ENCODE results near the gene LEFTY2. TPM values are rescaled to one million over a fixed set of nuclear protein-coding genes. Genes with fewer than 3 reads are reported as not detected.
A peak's percentile ranks its signal among the peaks of the same experiment; 100 is the strongest.
"Not testable (repeated sequence)": the region's sequence is repeated elsewhere in the genome, so short reads cannot be mapped to it uniquely, and the experiment has no call there.

Gene LEFTY2
- total and polyA plus RNA-seq, 7 donors, result 0.03 to 1.2 (median 0.13) TPM; not detected in 2

DNA sequence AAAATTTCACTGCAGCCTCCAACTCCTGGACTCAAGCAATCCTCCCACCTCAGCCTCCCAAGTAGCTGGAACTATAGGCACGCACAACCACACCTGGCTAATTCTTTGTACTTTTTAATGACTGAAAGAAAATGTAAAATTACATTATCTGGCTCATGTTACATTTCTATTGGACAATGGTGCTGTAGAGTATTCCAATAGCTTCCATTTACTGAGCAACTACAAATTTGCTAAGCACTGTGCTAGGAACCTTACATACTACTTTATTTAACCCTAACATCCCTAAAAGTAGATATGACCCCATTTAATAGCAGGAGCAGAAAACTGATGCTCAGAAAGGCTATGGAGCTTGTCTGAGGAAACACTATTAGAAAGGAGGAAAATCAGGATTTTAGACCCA lies 38.4 kb upstream of the LEFTY2 start:
- Histone ChIP-seq H3K36me3 (ENCODE audit: insufficient read depth in 1 of 2, low read depth in 1 of 2) (peaks cover 5 to 54% of the 10 kb centered on the region in 2 donors), H3K9me3 (no peaks in the 10 kb centered on the region), H3K4me1 (peaks cover 16% of the 10 kb centered on the region), H3K4me3 (no peak overlapping the region), H3K27ac (peak overlapping the region; percentile 70), H3K27me3 (ENCODE audit: insufficient read depth in 3 of 3, low read length in 2 of 3) (no peaks in the 10 kb centered on the region)
- no peak for ATAC-seq
- no peak for DNase-seq
- intact Hi-C loops (cut with DNase I), result loop anchor here (5.0 to 10.0 kb wide), 5 partner anchors 67 to 662 kb away; partner anchors contain the start of gene SRP9 (in 1 of the 2)
- WGBS, 3 donors, result 94 to 98% (median 96%) methylated on average over 1 of the region's 1 CpG
- TF ChIP-seq, protein P1, sequence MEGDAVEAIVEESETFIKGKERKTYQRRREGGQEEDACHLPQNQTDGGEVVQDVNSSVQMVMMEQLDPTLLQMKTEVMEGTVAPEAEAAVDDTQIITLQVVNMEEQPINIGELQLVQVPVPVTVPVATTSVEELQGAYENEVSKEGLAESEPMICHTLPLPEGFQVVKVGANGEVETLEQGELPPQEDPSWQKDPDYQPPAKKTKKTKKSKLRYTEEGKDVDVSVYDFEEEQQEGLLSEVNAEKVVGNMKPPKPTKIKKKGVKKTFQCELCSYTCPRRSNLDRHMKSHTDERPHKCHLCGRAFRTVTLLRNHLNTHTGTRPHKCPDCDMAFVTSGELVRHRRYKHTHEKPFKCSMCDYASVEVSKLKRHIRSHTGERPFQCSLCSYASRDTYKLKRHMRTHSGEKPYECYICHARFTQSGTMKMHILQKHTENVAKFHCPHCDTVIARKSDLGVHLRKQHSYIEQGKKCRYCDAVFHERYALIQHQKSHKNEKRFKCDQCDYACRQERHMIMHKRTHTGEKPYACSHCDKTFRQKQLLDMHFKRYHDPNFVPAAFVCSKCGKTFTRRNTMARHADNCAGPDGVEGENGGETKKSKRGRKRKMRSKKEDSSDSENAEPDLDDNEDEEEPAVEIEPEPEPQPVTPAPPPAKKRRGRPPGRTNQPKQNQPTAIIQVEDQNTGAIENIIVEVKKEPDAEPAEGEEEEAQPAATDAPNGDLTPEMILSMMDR (IDR thresholded peaks at IDR 0.05), result no peak

DNA sequence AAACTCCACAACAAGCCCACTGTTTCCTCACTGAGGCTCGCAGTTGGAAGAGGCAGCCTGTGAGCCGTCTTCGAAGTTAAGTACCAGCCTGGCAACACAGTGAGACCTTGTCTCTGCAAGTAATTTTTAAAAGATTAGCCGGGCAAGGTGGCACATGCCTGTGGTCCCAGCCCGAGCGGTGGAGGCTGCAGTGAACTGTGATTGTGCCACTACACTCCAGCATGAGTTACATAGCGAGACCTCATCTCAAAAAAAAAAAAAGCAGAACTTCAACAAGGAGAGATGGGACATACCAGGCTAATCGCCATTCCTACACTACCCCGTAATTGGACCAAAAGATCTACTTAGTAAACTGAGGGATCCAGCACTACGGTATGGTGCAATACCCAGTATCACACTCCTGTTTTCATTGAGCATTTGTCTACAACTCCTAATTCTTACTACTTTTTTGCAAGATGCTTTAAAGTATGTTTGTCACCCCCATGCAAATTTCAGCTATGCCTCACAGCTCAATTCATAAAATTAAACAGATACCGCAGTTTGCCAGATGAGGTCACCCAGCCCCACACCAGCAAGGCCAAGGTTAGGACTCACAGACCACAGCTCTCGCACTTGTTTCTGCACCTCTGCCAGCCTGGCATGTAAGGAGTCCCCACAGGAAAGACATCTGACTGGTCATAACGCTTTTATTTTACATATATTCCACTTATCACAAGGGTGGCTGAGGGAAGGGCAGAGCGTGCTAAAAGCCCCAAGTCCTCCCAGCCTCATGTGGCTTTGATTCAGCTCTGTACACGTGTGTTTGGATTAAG lies 37.1 kb upstream of the LEFTY2 start:
- Histone ChIP-seq H3K4me1 (peaks cover 16% of the 10 kb centered on the region), H3K27me3 (ENCODE audit: insufficient read depth in 3 of 3, low read length in 2 of 3) (no peaks in the 10 kb centered on the region), H3K9me3 (no peaks in the 10 kb centered on the region), H3K4me3 (no peak overlapping the region), H3K36me3 (ENCODE audit: insufficient read depth in 1 of 2, low read depth in 1 of 2) (peaks cover 2 to 41% of the 10 kb centered on the region in 2 donors), H3K27ac (no peak overlapping the region)
- TF ChIP-seq, protein P1 (IDR thresholded peaks at IDR 0.05), result no peak
- 81 to 86% (median 81%) methylated on average over 15 of the region's 15 CpGs for WGBS, 3 donors
- intact Hi-C loops (cut with DNase I), result loop anchor here (2.0 to 10.0 kb wide), 6 partner anchors 66 to 661 kb away; partner anchors contain the start of gene SRP9 (in 1 of the 2)
- ATAC-seq (no peak), DNase-seq (peak in 1 of 2 donors; percentile 38)

DNA sequence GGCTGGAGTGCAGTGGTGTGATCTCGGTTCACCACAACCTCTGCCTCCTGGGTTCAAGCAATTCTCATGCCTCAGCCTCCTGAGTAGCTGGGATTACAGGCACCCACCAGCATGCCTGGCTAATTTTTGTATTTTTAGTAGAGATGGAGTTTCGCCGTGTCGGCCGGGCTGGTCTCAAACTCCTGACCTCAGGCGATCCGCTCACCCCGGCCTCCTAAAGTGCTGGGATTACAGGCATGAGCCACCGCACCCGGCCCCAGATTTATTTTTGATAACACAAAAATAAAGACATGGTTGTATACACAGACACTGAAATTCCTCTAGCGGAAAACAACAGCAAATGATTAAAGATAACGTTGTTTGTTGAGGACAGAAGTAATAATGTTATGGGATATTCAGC lies 34.1 kb upstream of the LEFTY2 start:
- 91 to 93% (median 93%) methylated on average over 12 of the region's 12 CpGs for WGBS, 3 donors
- H3K27ac ChIP-seq, result not testable (repeated sequence)

DNA sequence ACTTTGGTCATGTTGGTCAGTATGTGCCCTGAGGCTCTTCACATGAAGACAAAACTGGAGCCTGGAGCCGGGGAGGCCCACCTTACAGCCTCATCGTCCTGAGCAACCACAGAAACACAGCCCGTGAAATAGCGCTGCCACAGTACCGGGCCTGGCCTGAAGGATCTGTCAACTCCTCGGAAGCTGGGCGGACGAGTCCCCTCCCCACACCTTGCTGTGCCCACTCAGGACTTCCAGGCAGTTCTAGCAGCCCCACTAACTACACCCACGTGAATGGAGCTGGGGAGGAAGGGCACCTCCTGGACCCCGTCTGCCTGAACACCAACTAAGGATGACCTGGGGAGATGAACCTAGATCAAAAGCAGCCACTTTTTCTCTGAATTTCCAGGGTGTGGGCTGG lies 33.4 kb upstream of the LEFTY2 start:
- TF ChIP-seq, protein P1 (IDR thresholded peaks at IDR 0.05), result no peak
- no peaks in the 10 kb centered on the region for H3K27me3 ChIP-seq (ENCODE audit: insufficient read depth in 3 of 3, low read length in 2 of 3)
- H3K27ac ChIP-seq, result no peak overlapping the region
- intact Hi-C loops (cut with DNase I), result loop anchor here in 1 of 2 donors (10.0 kb wide), 2 partner anchors 100 to 200 kb away; partner anchors contain the start of gene SRP9
- ATAC-seq, result no peak
- no peaks in the 10 kb centered on the region for H3K9me3 ChIP-seq
- peaks cover under 1% of the 10 kb centered on the region for H3K4me1 ChIP-seq
- H3K36me3 ChIP-seq (ENCODE audit: insufficient read depth in 1 of 2, low read depth in 1 of 2), result peaks cover 0 to 6% of the 10 kb centered on the region in 2 donors
- no peak overlapping the region for H3K4me3 ChIP-seq
- 84 to 93% (median 90%) methylated on average over 9 to 10 of the region's 10 CpGs for WGBS, 3 donors
- DNase-seq, result peak in 1 of 2 donors; percentile 17

More for the DNA sequence above, 34.1 kb upstream of the LEFTY2 start:
- not testable (repeated sequence) for H3K9me3 ChIP-seq; H3K4me3 ChIP-seq; ATAC-seq; H3K4me1 ChIP-seq; H3K27me3 ChIP-seq (ENCODE audit: insufficient read depth in 3 of 3, low read length in 2 of 3)
- H3K36me3 ChIP-seq (ENCODE audit: insufficient read depth in 1 of 2, low read depth in 1 of 2), result peaks cover 0 to 11% of the 10 kb centered on the region in 2 donors
- DNase-seq, result peak in 1 of 2 donors; percentile 13
- intact Hi-C loops (cut with DNase I), result loop anchor here (5.0 to 10.0 kb wide), 5 partner anchors 63 to 658 kb away; partner anchors contain the start of gene SRP9 (in 1 of the 2)

DNA sequence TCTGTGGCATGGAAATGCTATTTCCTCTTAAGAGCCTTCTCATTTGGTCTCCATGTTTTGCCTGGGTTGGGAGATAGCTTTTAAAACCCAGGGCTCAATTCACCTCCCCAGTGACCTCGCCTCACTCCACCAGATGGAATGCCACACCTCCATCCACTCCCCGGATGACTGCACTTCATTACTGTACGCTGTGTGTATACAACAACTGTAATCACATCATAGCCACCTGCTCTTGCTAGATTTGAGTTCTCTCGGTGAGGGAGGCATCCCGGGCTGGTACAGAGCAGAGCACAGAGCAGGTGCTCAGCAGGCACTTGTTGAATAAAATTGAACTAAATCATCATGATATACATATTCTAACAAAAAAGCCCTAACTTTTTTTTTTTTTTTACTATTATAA lies 32.1 kb upstream of the LEFTY2 start:
- Histone ChIP-seq H3K27ac (no peak overlapping the region), H3K36me3 (ENCODE audit: insufficient read depth in 1 of 2, low read depth in 1 of 2) (peaks cover 0 to under 1% of the 10 kb centered on the region in 2 donors), H3K27me3 (ENCODE audit: insufficient read depth in 3 of 3, low read length in 2 of 3) (no peaks in the 10 kb centered on the region), H3K9me3 (no peaks in the 10 kb centered on the region), H3K4me3 (no peak overlapping the region), H3K4me1 (no peaks in the 10 kb centered on the region)
- intact Hi-C loops (cut with DNase I), result loop anchor here in 1 of 2 donors (10.0 kb wide), 2 partner anchors 98 to 198 kb away; partner anchors contain the start of gene SRP9
- 68 to 77% (median 77%) methylated on average over 5 of the region's 5 CpGs for whole genome bisulfite sequencing, 3 donors
- no peak for ATAC-seq
- peak in 1 of 2 donors; percentile 3 for DNase-seq
- TF ChIP-seq, protein P1 (IDR thresholded peaks at IDR 0.05), result no peak
